ENCODE results near the gene MYH15. TPM values are rescaled to one million over a fixed set of nuclear protein-coding genes. Genes with fewer than 3 reads are reported as not detected.

Gene MYH15
- total RNA-seq, 1 donor from 2014 or later, result 0.05 TPM

DNA sequence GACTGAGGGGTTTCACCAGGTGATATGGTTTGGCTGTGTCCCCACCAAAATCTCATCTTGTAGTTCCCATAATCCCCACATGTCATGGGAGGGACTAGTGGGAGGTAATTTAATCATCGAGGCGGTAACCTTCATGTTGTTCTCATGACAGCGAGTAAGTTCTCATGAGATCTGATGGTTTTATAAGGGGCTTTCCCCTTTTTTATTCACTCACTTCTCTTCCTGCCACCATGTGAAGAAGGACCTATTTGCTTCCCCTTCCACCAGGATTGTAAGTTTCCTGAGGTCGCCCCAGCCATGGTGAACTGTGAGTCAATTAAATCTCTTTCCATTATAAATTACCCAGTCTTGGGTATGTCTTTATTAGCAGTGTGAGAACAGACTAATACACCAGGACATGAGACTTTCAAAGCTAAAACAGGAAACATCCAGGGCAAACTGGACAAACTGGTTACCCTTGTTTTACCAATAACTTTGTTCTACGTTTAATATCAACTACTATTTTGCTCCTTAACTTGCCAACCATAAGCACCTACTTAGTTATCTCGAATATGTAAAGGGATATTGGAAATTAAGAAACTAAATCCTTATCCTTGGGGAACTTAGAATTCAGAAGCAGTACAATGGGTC is 98.2 kb downstream of the MYH15 start:
- H3K27ac Mint-ChIP-seq (ENCODE audit: unreplicated experiment), result no peak overlapping the region
- TF ChIP-seq, protein P1, sequence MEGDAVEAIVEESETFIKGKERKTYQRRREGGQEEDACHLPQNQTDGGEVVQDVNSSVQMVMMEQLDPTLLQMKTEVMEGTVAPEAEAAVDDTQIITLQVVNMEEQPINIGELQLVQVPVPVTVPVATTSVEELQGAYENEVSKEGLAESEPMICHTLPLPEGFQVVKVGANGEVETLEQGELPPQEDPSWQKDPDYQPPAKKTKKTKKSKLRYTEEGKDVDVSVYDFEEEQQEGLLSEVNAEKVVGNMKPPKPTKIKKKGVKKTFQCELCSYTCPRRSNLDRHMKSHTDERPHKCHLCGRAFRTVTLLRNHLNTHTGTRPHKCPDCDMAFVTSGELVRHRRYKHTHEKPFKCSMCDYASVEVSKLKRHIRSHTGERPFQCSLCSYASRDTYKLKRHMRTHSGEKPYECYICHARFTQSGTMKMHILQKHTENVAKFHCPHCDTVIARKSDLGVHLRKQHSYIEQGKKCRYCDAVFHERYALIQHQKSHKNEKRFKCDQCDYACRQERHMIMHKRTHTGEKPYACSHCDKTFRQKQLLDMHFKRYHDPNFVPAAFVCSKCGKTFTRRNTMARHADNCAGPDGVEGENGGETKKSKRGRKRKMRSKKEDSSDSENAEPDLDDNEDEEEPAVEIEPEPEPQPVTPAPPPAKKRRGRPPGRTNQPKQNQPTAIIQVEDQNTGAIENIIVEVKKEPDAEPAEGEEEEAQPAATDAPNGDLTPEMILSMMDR (IDR thresholded peaks at IDR 0.05), result no peak
- H3K27me3 Mint-ChIP-seq (ENCODE audit: low read depth), result no peaks in the 10 kb centered on the region
- H3K4me1 Mint-ChIP-seq (ENCODE audit: low read depth), result no peaks in the 10 kb centered on the region
- no peak overlapping the region for H3K4me3 Mint-ChIP-seq (ENCODE audit: unreplicated experiment)
- no peaks in the 10 kb centered on the region for H3K36me3 Mint-ChIP-seq (ENCODE audit: low read depth)
- no peak for DNase-seq (ENCODE audit: low spot score)
- H3K9me3 Mint-ChIP-seq (ENCODE audit: low read depth), result no peaks in the 10 kb centered on the region

DNA sequence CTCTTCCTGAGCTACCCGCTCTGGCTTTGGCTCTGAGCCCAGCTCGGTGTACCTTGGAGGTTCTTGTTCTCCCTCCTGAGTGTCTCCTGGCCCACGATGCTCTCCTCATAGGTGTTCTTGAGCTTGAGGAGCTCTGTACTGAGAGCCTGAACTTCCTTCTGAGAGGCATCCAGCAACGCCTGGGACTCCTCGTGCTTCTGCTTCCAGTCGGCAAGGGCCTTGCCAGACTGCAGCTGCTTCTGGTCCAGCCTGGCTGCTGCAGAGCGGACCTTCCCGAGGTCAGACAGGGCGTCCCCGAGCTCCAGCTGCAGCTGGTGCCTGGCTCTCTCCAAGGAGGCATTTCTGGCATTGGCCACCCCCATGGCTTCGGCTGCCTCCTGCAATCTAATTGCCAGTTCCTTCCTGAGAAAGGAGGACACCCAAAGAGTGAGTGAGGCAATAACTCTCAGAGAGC is 99.8 kb downstream of the MYH15 start:
- H3K4me1 Mint-ChIP-seq (ENCODE audit: low read depth), result peaks cover 14% of the 10 kb centered on the region

DNA sequence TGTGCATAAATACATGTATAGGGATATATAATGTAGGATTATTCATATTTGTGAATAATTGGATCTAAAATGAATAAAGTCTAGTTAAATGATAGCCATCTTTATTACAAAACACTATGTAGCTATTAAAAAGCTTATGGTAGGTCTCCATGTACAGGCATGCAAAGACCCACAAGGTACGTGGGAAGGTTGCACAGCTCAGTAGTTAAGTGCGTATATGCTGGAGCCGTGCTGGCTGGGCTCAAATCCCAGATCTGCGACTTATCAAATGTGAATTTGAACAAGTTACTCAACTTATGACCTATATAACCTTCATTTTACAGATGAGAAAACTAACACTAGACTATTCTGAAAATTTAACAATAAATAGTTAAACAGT is 100.6 kb downstream of the MYH15 start:
- Mint-ChIP-seq H3K4me3 (ENCODE audit: unreplicated experiment) (no peak overlapping the region), H3K27ac (ENCODE audit: unreplicated experiment) (no peak overlapping the region), H3K36me3 (ENCODE audit: low read depth) (no peaks in the 10 kb centered on the region), H3K9me3 (ENCODE audit: low read depth) (no peaks in the 10 kb centered on the region), H3K4me1 (ENCODE audit: low read depth) (peaks cover 18% of the 10 kb centered on the region), H3K27me3 (ENCODE audit: low read depth) (no peaks in the 10 kb centered on the region)
- no peak for DNase-seq (ENCODE audit: low spot score)
- TF ChIP-seq, protein P1 (IDR thresholded peaks at IDR 0.05), result no peak

More for the DNA sequence above, 99.8 kb downstream of the MYH15 start:
- H3K36me3 Mint-ChIP-seq (ENCODE audit: low read depth), result no peaks in the 10 kb centered on the region
- no peaks in the 10 kb centered on the region for H3K9me3 Mint-ChIP-seq (ENCODE audit: low read depth)
- H3K27me3 Mint-ChIP-seq (ENCODE audit: low read depth), result no peaks in the 10 kb centered on the region
- H3K4me3 Mint-ChIP-seq (ENCODE audit: unreplicated experiment), result no peak overlapping the region
- TF ChIP-seq, protein P1 (IDR thresholded peaks at IDR 0.05), result no peak
- peak; percentile 76 for DNase-seq (ENCODE audit: low spot score)
- H3K27ac Mint-ChIP-seq (ENCODE audit: unreplicated experiment), result no peak overlapping the region

DNA sequence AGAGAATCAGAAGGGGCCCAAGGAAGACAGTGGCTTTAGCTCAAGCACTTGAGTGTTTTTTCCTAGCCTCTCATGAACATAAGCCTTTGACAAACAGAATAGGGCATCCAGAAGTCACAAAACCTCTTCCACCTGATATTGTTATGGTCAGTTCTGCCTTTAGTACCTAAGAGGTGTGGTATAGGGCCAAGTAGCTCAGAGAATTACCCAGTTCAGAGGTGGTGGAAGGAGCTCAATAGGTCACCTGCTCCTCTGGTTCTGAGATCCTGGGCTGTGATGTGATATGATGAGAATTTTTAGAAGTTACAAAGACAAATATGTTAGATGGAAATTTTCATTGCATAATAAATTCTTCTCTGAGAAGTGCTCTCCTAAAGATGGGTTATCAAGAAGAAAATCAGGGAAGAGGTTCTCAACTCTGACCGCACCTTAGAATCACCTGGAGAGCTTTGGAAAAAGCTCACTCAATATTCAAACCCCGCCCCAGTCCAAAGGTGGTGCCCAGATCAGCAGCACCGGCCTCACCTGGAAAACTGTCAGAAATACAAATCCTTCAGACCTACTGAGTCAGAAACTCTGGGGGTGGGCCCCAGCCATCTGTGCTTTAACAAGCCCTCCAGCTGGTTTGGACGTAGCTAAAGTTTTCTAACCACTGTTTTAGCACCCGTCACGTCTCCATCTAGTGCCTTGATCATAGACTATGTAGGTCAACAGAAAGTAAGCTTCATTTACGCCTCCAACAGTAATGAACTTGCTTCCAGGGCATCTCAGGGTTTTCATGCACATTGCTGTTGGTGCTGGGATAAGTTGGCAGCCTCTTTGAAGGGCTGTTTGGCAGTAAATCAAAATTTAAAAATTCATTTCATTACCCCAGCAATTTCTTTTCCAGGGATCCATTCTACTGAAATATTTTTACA is 101.3 kb downstream of the MYH15 start:
- Mint-ChIP-seq H3K36me3 (ENCODE audit: low read depth) (no peaks in the 10 kb centered on the region), H3K4me1 (ENCODE audit: low read depth) (peaks cover 24% of the 10 kb centered on the region)

DNA sequence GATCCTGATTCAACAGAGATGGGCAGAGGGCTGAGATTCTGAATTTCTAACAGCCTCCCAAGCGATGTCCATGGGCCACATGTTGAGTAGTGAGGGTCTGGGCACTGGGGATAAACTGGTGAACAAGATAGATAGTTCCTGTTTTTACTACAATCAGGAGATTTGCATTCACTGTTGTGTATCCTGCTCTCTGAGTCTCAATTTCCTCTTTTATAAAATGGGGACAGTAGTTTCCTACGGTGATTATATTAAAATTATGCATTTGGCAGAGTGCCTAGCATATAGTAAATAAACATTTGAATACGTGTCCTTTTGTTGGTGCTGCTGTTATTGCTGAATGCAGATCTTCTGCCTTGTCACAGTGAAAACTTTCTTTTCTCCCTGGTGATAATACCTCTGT is 102.5 kb downstream of the MYH15 start:
- Mint-ChIP-seq H3K4me3 (ENCODE audit: unreplicated experiment) (no peak overlapping the region), H3K27ac (ENCODE audit: unreplicated experiment) (no peak overlapping the region), H3K27me3 (ENCODE audit: low read depth) (no peaks in the 10 kb centered on the region), H3K4me1 (ENCODE audit: low read depth) (peaks cover 35% of the 10 kb centered on the region), H3K36me3 (ENCODE audit: low read depth) (no peaks in the 10 kb centered on the region), H3K9me3 (ENCODE audit: low read depth) (no peaks in the 10 kb centered on the region)
- no peak for DNase-seq (ENCODE audit: low spot score)
- TF ChIP-seq, protein P1 (IDR thresholded peaks at IDR 0.05), result no peak

More for the DNA sequence above, 101.3 kb downstream of the MYH15 start:
- Mint-ChIP-seq H3K27me3 (ENCODE audit: low read depth) (no peaks in the 10 kb centered on the region), H3K4me3 (ENCODE audit: unreplicated experiment) (no peak overlapping the region), H3K27ac (ENCODE audit: unreplicated experiment) (no peak overlapping the region), H3K9me3 (ENCODE audit: low read depth) (no peaks in the 10 kb centered on the region)
- TF ChIP-seq, protein P1 (IDR thresholded peaks at IDR 0.05), result no peak
- peak; percentile 35 for DNase-seq (ENCODE audit: low spot score)
